HepG2 (cell line): ENCODE results near the gene TGFBRAP1. TPM values are rescaled to one million over a fixed set of nuclear protein-coding genes. Genes with fewer than 3 reads are reported as not detected.

Experiments used
- ATAC-seq: fragments of 200-7000 bp; cut with Tn5 transposase; 3 replicates; pipeline ENCODE4 v1.9.1; 2020; ENCODE audit warnings: mild to moderate bottlenecking, moderate library complexity
- BruUV-seq: library from RNA; stranded (reverse); fragments of 400-500 nt; replicated peaks from 2 replicates; lab custom pipeline; 2021; lab: Mats Ljungman, UMichigan
- CTCF ChIA-PET: fragments of 300-600 bp; formaldehyde crosslinking; extraction: SDS; loops from one replicate; lab custom pipeline; 2021; ENCODE audit warnings: low total read pairs, inconsistent platforms, low intra/inter-chr PET ratio; lab: Yijun Ruan, JAX
- POLR2A ChIA-PET: fragments of 350-600 bp; sonication (Branson Sonifier 250); formaldehyde crosslinking; loops from one replicate; lab custom pipeline; 2020; ENCODE audit warnings: antibody characterized with exemption, inconsistent platforms; lab: Yijun Ruan, JAX
- DNase-seq: peaks from one replicate; pipeline ENCODE4 v3.0.0-alpha.2; 2015; ENCODE audit warnings: low spot score
- FAIRE-seq: peaks from 3 replicates; lab custom pipeline; 2011; peaks lifted over from hg19 to GRCh38; lab: Jason Lieb, UNC
- H2AFZ ChIP-seq: one replicate; pipeline ENCODE4 v1.6.1; 2011; ENCODE audit warnings: low read length, inconsistent platforms
- H3K27ac ChIP-seq: fragments of 300-600 bp; 3 replicates; pipeline ENCODE4 v1.8.0; 2011; ENCODE audit warnings: mixed run types, mild to moderate bottlenecking, mixed read lengths, low read length, inconsistent platforms; ENCODE audit not compliant: insufficient read depth; ENCODE audit errors: extremely low read length
- H3K27me3 ChIP-seq, 2 experiments: fragments of 200-600 bp in 1 of 2; 2 replicates in 1 of 2; 3 replicates in 1 of 2; pipeline versions ENCODE4 v1.6.0 to v1.8.0; 2011; ENCODE audit warnings: low read length in 2 of 2, mild to moderate bottlenecking in 2 of 2, moderate library complexity in 2 of 2, inconsistent platforms in 1 of 2; ENCODE audit not compliant: insufficient read depth in 2 of 2, control insufficient read depth in 1 of 2
- H3K36me3 ChIP-seq, 2 experiments: fragments of 200-600 bp in 1 of 2; replicated peaks in 1 of 2; 2 replicates in 1 of 2; 3 replicates in 1 of 2; pipeline versions ENCODE4 v1.5.1 to v1.8.0; 2011; ENCODE audit warnings: low read length in 2 of 2, inconsistent platforms in 1 of 2; ENCODE audit not compliant: insufficient read depth in 2 of 2, control insufficient read depth in 1 of 2
- H3K4me1 ChIP-seq: 2 replicates; pipeline ENCODE4 v1.5.1; 2012; ENCODE audit warnings: low read length, inconsistent platforms; ENCODE audit not compliant: insufficient read depth
- H3K4me2 ChIP-seq: 2 replicates; pipeline ENCODE4 v1.6.0; 2011; ENCODE audit warnings: low read depth, low read length, inconsistent platforms
- H3K4me3 ChIP-seq, 3 experiments: fragments of 200-600 bp in 1 of 3; sonication (generic), shearing (Covaris generic) in 1 of 3; replicated peaks in 1 of 3; 2 replicates each; pipeline ENCODE4 v1.5.1; 2011 to 2016; ENCODE audit warnings: low read length in 3 of 3, inconsistent platforms in 2 of 3, low read depth in 2 of 3, mild to moderate bottlenecking in 2 of 3, control low read depth in 1 of 3, mixed read lengths in 1 of 3; ENCODE audit not compliant: insufficient read depth in 1 of 3
- H3K79me2 ChIP-seq: one replicate; pipeline ENCODE4 v1.6.1; 2011; ENCODE audit warnings: low read length, inconsistent platforms; ENCODE audit not compliant: insufficient read depth
- H3K9ac ChIP-seq: 2 replicates; pipeline ENCODE4 v1.6.0; 2011; ENCODE audit warnings: mild to moderate bottlenecking, low read depth, low read length, inconsistent platforms; ENCODE audit not compliant: insufficient read depth
- H3K9me3 ChIP-seq: 2 replicates; pipeline ENCODE4 v1.5.1; 2012; ENCODE audit warnings: mild to moderate bottlenecking, low read length
- H4K20me1 ChIP-seq: 2 replicates; pipeline ENCODE4 v1.6.0; 2011; ENCODE audit warnings: inconsistent platforms, mild to moderate bottlenecking, low read length, moderate library complexity; ENCODE audit not compliant: insufficient read depth
- ARID3A ChIP-seq: IDR thresholded peaks from 2 replicates; pipeline ENCODE4 v1.6.1; 2012; ENCODE audit warnings: low read depth, low read length, improper control_type of control experiment
- CHCHD3 ChIP-seq: sonication (generic); formaldehyde crosslinking; IDR thresholded peaks from 2 replicates; pipeline ENCODE4 v1.8.0; 2022; ENCODE audit warnings: mild to moderate bottlenecking, missing genetic modification reagents, moderate library complexity
- NONO ChIP-seq, 2 experiments: fragments of 450-650 bp in 1 of 2; sonication (generic) in 1 of 2; formaldehyde crosslinking in 1 of 2; IDR thresholded peaks in 1 of 2; conservative IDR thresholded peaks in 1 of 2; 2 replicates each; pipeline versions ENCODE4 v1.6.1 to v1.8.0; 2017 to 2022; ENCODE audit warnings: mild to moderate bottlenecking in 1 of 2, missing genetic modification reagents in 1 of 2, moderate library complexity in 1 of 2
- POGK ChIP-seq: sonication (generic); formaldehyde crosslinking; conservative IDR thresholded peaks from 2 replicates; pipeline ENCODE4 v1.8.0; 2022; ENCODE audit warnings: mild to moderate bottlenecking, moderate library complexity, missing genetic modification reagents
- RBM22 ChIP-seq: fragments of 200-400 bp; formaldehyde crosslinking; optimal IDR thresholded peaks from 2 replicates; pipeline ENCODE3; 2017; ENCODE audit warnings: mild to moderate bottlenecking, low read length, moderate library complexity
- ZBTB8A ChIP-seq: sonication (generic); formaldehyde crosslinking; IDR thresholded peaks from 2 replicates; pipeline ENCODE4 v1.4.0; 2020; ENCODE audit warnings: mild to moderate bottlenecking, low read depth, missing genetic modification reagents, borderline replicate concordance
- ZC3H4 ChIP-seq: sonication (generic); formaldehyde crosslinking; IDR thresholded peaks from 2 replicates; pipeline ENCODE4 v1.4.0; 2020; ENCODE audit warnings: missing genetic modification reagents, borderline replicate concordance
- ZIK1 ChIP-seq: sonication (generic); formaldehyde crosslinking; IDR thresholded peaks from 2 replicates; pipeline ENCODE4 v1.5.0; 2020; ENCODE audit warnings: mild to moderate bottlenecking, low read depth, missing genetic modification reagents, borderline replicate concordance
- ZNF124 ChIP-seq: sonication (generic); formaldehyde crosslinking; IDR thresholded peaks from 2 replicates; pipeline ENCODE4 v1.4.0; 2020; ENCODE audit warnings: missing genetic modification reagents
- ZNF207 ChIP-seq: fragments of 450-650 bp; IDR thresholded peaks from 2 replicates; pipeline ENCODE4 v1.6.1; 2016; ENCODE audit warnings: antibody characterized with exemption, borderline replicate concordance
- ZNF761 ChIP-seq: sonication (generic); formaldehyde crosslinking; conservative IDR thresholded peaks from 2 replicates; pipeline ENCODE4 v1.4.0; 2020; ENCODE audit warnings: mild to moderate bottlenecking, missing genetic modification reagents
- WGBS: methylation state at CpG from one replicate; pipeline ENCODE4 v1.1.6; 2017; ENCODE audit warnings: low lambda C conversion rate; 5-methylcytosine and 5-hydroxymethylcytosine counted together
- in situ Hi-C: cut with HindIII; loops from 2 replicates; pipeline ENCODE4 v1.10.0; 2017; ENCODE audit warnings: low pct_unique_long_range_greater_than_20kb; ENCODE audit not compliant: extremely low pct_ligation_motif_present
- intact Hi-C: fragments of 100-400 bp; cut with micrococcal nuclease; formaldehyde crosslinking; loops from one replicate; pipeline ENCODE4 v1.10.0; 2022; ENCODE audit not compliant: unreplicated experiment
- polyA plus RNA-seq, 8 experiments: library from polyadenylated mRNA; depleted of rRNA in 3 of 8; stranded (reverse) in 7 of 8; unstranded in 1 of 8; fragments of >200 nt; fragmentation: Illumina TruSeq in 4 of 8; extraction: Trizol in 4 of 8; gene quantifications; 2 replicates each; pipeline versions ENCODE4 v1.2.1 to v1.2.3, GENCODE V29; 2011 to 2016; ENCODE audit warnings: low read depth in 4 of 8, missing spikeins in 1 of 8, mixed read lengths in 1 of 8; ENCODE audit not compliant: insufficient read depth in 1 of 8
- total RNA-seq, 5 experiments: library from RNA; depleted of rRNA; stranded (reverse); fragments of >200 nt; fragmentation: Illumina TruSeq; extraction: Trizol; gene quantifications; 2 replicates each; pipeline ENCODE4 v1.2.3, GENCODE V29; 2016; ENCODE audit warnings: low read depth in 1 of 5

The TGFBRAP1 gene
- total and polyA plus RNA-seq, 2 of the 13 experiments (the other 11 are each of a cell fraction or from before 2014, with no cell fraction given): 12.7 to 22.9 TPM

GRCh38 chr2:105301646-105302045 lies 27.9 kb downstream of the TGFBRAP1 start:
- intact Hi-C loops (no loop called here), in situ Hi-C loops (no loop called here)
- CTCF ChIA-PET: no interaction called here
- no peak overlapping the region for H3K4me2 ChIP-seq
- ATAC-seq: no peak
- BruUV-seq: no TSS peak
- no peak overlapping the region for H3K9ac ChIP-seq
- H2AFZ ChIP-seq: no peak overlapping the region
- no peak for DNase-seq
- H3K4me3 ChIP-seq: no peak overlapping the region
- no peak for FAIRE-seq
- 95% methylated on average over 3 of the region's 3 CpGs for WGBS
- no peaks in the 10 kb centered on the region for H3K9me3 ChIP-seq
- H4K20me1 ChIP-seq: 0 out of 2 replicates have a peak, but pooled peaks cover 3% of the 10 kb centered on the region
- TF ChIP-seq ZNF124 (no peak), CHCHD3 (CRISPR knock-in tag) (no peak), ZNF761 (CRISPR knock-in tag) (no peak), ZC3H4 (CRISPR knock-in tag) (no peak), NONO (IDR thresholded peaks at IDR 0.05) (no peak), NONO (CRISPR knock-in tag; conservative IDR thresholded peaks at IDR 0.05) (no peak), POGK (CRISPR knock-in tag) (no peak), RBM22 (no peak), ZIK1 (CRISPR knock-in tag) (no peak), ZNF207 (no peak), ARID3A (no peak), ZBTB8A (CRISPR knock-in tag) (no peak)
- peaks cover 18 to 57% of the 10 kb centered on the region in 2 experiments for H3K36me3 ChIP-seq
- peaks cover 32% of the 10 kb centered on the region for H3K79me2 ChIP-seq
- POLR2A ChIA-PET: no interaction called here
- no peaks in the 10 kb centered on the region for H3K27me3 ChIP-seq
- H3K27ac ChIP-seq: no peak overlapping the region
- H3K4me1 ChIP-seq: no peaks in the 10 kb centered on the region
